Endothelial cell of coronary artery (primary cell): Measurements from ENCODE around the gene STXBP4. TPM values are rescaled to one million over a fixed set of nuclear protein-coding genes. Genes with fewer than 3 reads are reported as not detected.

Experiments used
- total RNA-seq: library from RNA; depleted of rRNA; stranded (reverse); fragments of >200 nt; gene quantifications from 2 replicates; pipeline ENCODE4 v1.2.3, GENCODE V29; 2014

The STXBP4 gene, protein sequence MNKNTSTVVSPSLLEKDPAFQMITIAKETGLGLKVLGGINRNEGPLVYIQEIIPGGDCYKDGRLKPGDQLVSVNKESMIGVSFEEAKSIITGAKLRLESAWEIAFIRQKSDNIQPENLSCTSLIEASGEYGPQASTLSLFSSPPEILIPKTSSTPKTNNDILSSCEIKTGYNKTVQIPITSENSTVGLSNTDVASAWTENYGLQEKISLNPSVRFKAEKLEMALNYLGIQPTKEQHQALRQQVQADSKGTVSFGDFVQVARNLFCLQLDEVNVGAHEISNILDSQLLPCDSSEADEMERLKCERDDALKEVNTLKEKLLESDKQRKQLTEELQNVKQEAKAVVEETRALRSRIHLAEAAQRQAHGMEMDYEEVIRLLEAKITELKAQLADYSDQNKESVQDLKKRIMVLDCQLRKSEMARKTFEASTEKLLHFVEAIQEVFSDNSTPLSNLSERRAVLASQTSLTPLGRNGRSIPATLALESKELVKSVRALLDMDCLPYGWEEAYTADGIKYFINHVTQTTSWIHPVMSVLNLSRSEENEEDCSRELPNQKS
- 4.3 and 4.9 TPM in 2 replicates for total RNA-seq

DNA sequence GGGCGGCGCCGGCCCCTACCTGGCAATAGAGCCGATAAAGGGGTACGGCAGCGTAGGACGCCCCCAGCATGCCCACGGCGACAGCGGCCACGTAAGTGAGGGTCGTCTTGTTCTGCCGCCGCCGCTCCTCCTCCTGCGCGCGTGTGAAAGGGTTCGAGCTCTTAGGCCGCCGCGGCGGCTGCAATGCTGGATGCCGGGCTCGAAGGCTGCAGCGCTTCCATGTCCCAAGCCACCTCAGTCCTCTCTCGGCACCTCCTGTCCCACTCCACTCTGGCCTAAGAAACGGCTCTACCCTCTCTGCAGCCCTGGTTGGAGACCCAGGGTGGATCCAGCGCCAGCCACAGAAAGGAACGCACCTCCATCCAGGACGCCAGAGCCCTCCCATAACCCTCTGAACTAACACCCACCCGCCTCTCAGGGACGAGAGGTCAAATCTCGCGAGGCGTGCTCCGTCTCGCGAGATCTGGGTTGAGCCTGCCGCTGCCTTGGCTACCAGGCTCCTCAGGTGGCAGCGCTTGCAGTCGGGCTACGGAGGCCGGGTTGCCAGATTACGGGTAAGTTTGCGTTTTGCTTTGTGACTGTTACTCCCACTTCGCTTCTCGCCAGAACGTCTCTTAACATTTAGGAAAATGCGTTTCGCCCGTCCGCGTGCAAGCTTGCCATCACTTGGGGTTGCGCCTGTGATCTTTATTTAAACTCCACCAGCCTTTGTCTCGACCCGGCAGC lies at the start of gene STXBP4, which contains the start of gene COX11:
STXBP4 (plus strand) TSS at position 504 of the 726 bp plus-strand sequence. CDS start 17,455 bp downstream, outside the sequence.
COX11 (minus strand) TSS at position 393 of the 726 bp plus-strand sequence; CDS start at position 385, 8 bp downstream.

Other genes starting within 250 kb of the STXBP4 start
- gene TOM1L1, start 67.9 kb upstream of the STXBP4 start, total RNA-seq = 3.1 and 19.7 TPM in 2 replicates
- gene COX11, start 111 bp upstream of the STXBP4 start, total RNA-seq = 87.2 and 97.6 TPM in 2 replicates